Left colon (tissue), 2 donors: ENCODE results near the gene LIMK2. TPM values are rescaled to one million over a fixed set of nuclear protein-coding genes. Genes with fewer than 3 reads are reported as not detected.

ENCODE experiments used
- ATAC-seq: fragments of 200-7000 bp; cut with Tn5 transposase; one replicate; pipeline ENCODE4 v1.9.1; 2020; ENCODE audit warnings: mild to moderate bottlenecking, moderate library complexity
- DNase-seq, 2 donors: peaks; one replicate each; pipeline ENCODE4 v3.0.0-alpha.2; 2020
- intact Hi-C, 2 donors: fragments of 100-400 bp; cut with DNase I in 1 of 2; cut with micrococcal nuclease in 1 of 2; formaldehyde crosslinking; loops; one replicate each; pipeline versions ENCODE4 v1.11.2 to v1.14.0; 2022; cut with DNase I, micrococcal nuclease
- total RNA-seq, 2 donors: library from RNA; stranded (reverse); fragmentation: NEBNext Ultra II Directional; extraction: Animal tissue kit (Norgen Biotek cat#: 25700); gene quantifications; one replicate each; pipeline ENCODE4 v1.2.1, GENCODE V29; 2021
- donor health status: DM: no; HTN: no; CAD: no.
- donor health status: DM: yes; HTN: yes; CAD: no.

LIMK2 gene
- total RNA-seq, 2 donors from 2014 or later: 102 to 142 TPM

GRCh38 chr22:31262312-31263133 lies 50.4 kb downstream of the LIMK2 start:
- DNase-seq: no peak
- intact Hi-C loops: no loop called here
- peak; percentile 15 for ATAC-seq

DNA sequence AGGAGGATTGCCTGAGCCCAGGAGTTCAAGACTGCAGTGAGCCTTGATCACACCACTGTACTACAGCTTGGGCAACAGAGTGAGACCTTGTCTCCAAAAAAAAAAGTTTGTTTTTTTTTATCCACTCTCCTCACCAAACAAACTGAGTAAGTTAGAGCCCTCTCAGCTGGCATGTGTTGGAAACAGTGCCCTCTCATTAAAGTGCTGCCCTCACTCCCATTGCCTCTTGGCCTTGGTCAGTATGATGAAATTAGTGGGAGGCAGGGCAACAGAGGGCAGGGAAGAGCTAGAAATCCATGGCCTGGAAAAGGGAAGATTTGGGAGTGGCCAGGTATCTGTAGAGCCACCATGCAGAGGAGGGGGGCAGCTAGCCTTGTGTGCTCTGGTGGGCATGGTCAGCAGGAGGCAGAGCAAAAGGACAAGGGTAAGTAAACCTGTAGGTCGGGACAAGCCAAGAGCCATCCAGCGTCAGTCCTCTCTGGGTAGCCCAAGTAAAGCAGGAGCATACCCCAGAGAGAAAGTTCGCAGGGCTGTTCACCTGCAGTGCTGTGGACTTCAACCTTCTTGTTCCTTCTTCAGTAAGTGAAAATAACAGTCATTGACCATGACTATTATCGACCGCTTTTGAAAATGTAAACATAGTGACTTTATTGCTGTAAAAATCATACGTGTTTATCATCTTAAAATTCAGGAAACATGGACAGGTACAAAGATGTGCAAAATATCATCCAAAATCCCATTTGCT lies 52.0 kb downstream of the LIMK2 start:
- ATAC-seq: no peak
- intact Hi-C loops: no loop called here
- DNase-seq: no peak

- DNase-seq (no peak), ATAC-seq (no peak)
- intact Hi-C loops: no loop called here
These were observed 56.2 kb downstream of the LIMK2 start for GRCh38 chr22:31268281-31268680.

- ATAC-seq (no peak), DNase-seq (no peak)
- intact Hi-C loops: loop anchor here in 1 of 2 donors (10.0 kb wide), 1 partner anchor 55 kb away; the partner anchor contains the start of gene LIMK2
These were observed 57.9 kb downstream of the LIMK2 start for GRCh38 chr22:31269892-31270579.

DNA sequence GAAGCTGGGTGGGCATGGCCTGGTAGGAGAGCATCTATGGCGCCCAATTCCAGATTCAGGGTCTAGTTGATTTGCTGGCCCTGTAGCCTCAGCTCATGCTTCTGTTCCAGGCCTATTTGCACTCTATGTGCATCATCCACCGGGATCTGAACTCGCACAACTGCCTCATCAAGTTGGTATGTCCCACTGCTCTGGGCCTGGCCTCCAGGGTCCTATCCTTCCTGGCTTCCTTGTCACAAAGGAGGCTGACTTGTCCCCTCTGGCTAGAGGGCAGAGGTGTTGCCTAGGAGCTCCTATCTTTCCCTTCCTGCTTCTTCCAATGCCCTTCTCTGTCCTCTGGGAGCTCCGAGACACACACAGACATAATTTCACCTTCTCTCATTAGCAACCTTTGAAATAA lies 58.9 kb downstream of the LIMK2 start:
- intact Hi-C loops: loop anchor here in 1 of 2 donors (10.0 kb wide), 1 partner anchor 56 kb away; the partner anchor contains the start of gene LIMK2
- DNase-seq (no peak), ATAC-seq (no peak)

GRCh38 chr22:31271485-31271884 lies 59.4 kb downstream of the LIMK2 start:
- no peak for DNase-seq
- no peak for ATAC-seq
- intact Hi-C loops: loop anchor here in 1 of 2 donors (10.0 kb wide), 1 partner anchor 57 kb away; the partner anchor contains the start of gene LIMK2

- intact Hi-C loops: loop anchor here in 1 of 2 donors (10.0 kb wide), 1 partner anchor 58 kb away; the partner anchor contains the start of gene LIMK2
- ATAC-seq (peak; percentile 52), DNase-seq (peak in 1 of 2 donors; percentile 48)
These were observed 60.7 kb downstream of the LIMK2 start for GRCh38 chr22:31272522-31273446.

DNA sequence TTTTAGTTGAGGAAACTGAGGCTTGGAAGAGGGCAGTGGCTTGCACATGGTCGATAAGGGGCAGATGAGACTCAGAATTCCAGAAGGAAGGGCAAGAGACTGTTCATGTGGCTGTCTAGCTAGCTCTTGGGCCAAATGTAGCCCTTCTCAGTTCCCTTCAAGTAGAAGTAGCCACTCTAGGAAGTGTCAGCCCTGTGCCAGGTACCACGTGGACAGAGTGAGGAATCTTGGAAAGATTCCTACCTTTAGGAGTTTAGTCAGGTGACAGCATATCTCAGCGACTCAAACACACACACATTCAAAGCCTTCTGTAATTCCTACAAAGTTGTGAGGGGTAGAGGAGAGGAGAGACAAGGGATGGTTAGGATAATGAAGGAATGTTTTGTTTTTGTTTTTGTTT lies 61.9 kb downstream of the LIMK2 start:
- ATAC-seq: no peak
- intact Hi-C loops: loop anchor here in 1 of 2 donors (10.0 kb wide), 1 partner anchor 59 kb away; the partner anchor contains the start of gene LIMK2
- DNase-seq: no peak

DNA sequence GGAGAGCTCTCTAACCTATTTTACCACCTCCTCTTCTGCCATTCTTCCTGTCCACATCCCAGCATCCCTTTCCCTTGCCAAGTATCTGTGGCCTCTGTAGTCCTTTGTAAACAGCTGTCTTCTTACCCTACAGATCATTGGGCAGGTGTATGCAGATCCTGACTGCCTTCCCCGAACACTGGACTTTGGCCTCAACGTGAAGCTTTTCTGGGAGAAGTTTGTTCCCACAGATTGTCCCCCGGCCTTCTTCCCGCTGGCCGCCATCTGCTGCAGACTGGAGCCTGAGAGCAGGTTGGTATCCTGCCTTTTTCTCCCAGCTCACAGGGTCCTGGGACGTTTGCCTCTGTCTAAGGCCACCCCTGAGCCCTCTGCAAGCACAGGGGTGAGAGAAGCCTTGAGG lies 62.9 kb downstream of the LIMK2 start:
- intact Hi-C loops: loop anchor here in 1 of 2 donors (10.0 kb wide), 1 partner anchor 60 kb away; the partner anchor contains the start of gene LIMK2

GRCh38 chr22:31275576-31275975 lies 63.5 kb downstream of the LIMK2 start:
- DNase-seq (no peak), ATAC-seq (no peak)
- intact Hi-C loops: loop anchor here in 1 of 2 donors (10.0 kb wide), 1 partner anchor 61 kb away; the partner anchor contains the start of gene LIMK2

More for the DNA sequence above, 62.9 kb downstream of the LIMK2 start:
- ATAC-seq (peak; percentile 50), DNase-seq (no peak)

- intact Hi-C loops: loop anchor here in 1 of 2 donors (10.0 kb wide), 1 partner anchor 62 kb away; the partner anchor contains the start of gene LIMK2
- ATAC-seq (no peak), DNase-seq (no peak)
These were observed 64.5 kb downstream of the LIMK2 start for GRCh38 chr22:31276426-31277167.

- DNase-seq: no peak
- ATAC-seq: no peak
- intact Hi-C loops: loop anchor here in 1 of 2 donors (10.0 kb wide), 1 partner anchor 63 kb away; the partner anchor contains the start of gene LIMK2
These were observed 65.6 kb downstream of the LIMK2 start for GRCh38 chr22:31277741-31278140.

DNA sequence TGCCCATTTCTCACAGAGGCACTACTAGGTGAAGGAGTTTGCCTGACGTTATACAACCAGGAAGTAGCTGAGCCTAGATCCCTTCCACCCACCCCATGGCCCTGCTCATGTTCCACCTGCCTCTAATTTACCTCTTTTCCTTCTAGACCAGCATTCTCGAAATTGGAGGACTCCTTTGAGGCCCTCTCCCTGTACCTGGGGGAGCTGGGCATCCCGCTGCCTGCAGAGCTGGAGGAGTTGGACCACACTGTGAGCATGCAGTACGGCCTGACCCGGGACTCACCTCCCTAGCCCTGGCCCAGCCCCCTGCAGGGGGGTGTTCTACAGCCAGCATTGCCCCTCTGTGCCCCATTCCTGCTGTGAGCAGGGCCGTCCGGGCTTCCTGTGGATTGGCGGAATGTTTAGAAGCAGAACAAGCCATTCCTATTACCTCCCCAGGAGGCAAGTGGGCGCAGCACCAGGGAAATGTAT lies 66.1 kb downstream of the LIMK2 start:
- intact Hi-C loops: loop anchor here in 1 of 2 donors (10.0 kb wide), 1 partner anchor 63 kb away; the partner anchor contains the start of gene LIMK2
- ATAC-seq (peak; percentile 2), DNase-seq (no peak)

DNA sequence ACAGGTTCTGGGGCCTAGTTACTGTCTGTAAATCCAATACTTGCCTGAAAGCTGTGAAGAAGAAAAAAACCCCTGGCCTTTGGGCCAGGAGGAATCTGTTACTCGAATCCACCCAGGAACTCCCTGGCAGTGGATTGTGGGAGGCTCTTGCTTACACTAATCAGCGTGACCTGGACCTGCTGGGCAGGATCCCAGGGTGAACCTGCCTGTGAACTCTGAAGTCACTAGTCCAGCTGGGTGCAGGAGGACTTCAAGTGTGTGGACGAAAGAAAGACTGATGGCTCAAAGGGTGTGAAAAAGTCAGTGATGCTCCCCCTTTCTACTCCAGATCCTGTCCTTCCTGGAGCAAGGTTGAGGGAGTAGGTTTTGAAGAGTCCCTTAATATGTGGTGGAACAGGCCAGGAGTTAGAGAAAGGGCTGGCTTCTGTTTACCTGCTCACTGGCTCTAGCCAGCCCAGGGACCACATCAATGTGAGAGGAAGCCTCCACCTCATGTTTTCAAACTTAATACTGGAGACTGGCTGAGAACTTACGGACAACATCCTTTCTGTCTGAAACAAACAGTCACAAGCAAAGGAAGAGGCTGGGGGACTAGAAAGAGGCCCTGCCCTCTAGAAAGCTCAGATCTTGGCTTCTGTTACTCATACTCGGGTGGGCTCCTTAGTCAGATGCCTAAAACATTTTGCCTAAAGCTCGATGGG lies 66.7 kb downstream of the LIMK2 start:
- ATAC-seq (no peak), DNase-seq (no peak)
- intact Hi-C loops: loop anchor here in 1 of 2 donors (10.0 kb wide), 1 partner anchor 64 kb away; the partner anchor contains the start of gene LIMK2

GRCh38 chr22:31279327-31279669 lies 67.2 kb downstream of the LIMK2 start:
- no peak for DNase-seq
- ATAC-seq: no peak
- intact Hi-C loops: loop anchor here in 1 of 2 donors (10.0 kb wide), 1 partner anchor 64 kb away; the partner anchor contains the start of gene LIMK2
